Muscle of back (tissue), 13 donors: Measurements from ENCODE around the gene LLPH. TPM values are rescaled to one million over a fixed set of nuclear protein-coding genes. Genes with fewer than 3 reads are reported as not detected.
"Not testable (repeated sequence)": the region's sequence is repeated elsewhere in the genome, so short reads cannot be mapped to it uniquely, and the experiment has no call there.

ENCODE experiments used
- DNase-seq, 3 donors: peaks; one replicate each; pipeline versions ENCODE4 v3.0.0 to v3.0.0-alpha.2; 2013
- long read RNA-seq, 9 donors: transcript quantifications; one replicate each; lab custom pipeline, GENCODE V29; 2026
- polyA plus RNA-seq, 10 donors: library from polyadenylated mRNA; unstranded; fragments of 120-200 nt; gene quantifications; one replicate each; pipeline ENCODE4 v1.2.1, GENCODE V29; 2013; ENCODE audit not compliant: insufficient read length in 10 of 10

Gene LLPH
- polyA plus RNA-seq, result 10 to 100 TPM; 23.6 to 37.7 (median 29.0) TPM
- long read RNA-seq, donor 1, full-length matches to known transcripts, result 17 of 17 reads
- long read RNA-seq, donor 1, partial matches to known transcripts, result 0 of 17 reads
- long read RNA-seq, donor 1, other reads (novel, unspliced or antisense), result 0 of 17 reads
- long read RNA-seq, donor 2, full-length matches to known transcripts, result 16 of 22 reads
- long read RNA-seq, donor 2, partial matches to known transcripts, result 6 of 22 reads
- long read RNA-seq, donor 2, other reads (novel, unspliced or antisense), result 0 of 22 reads
- long read RNA-seq, donor 3, result 0 reads
- long read RNA-seq, donor 4, full-length matches to known transcripts, result 11 of 16 reads
- long read RNA-seq, donor 4, partial matches to known transcripts, result 5 of 16 reads
- long read RNA-seq, donor 4, other reads (novel, unspliced or antisense), result 0 of 16 reads
- long read RNA-seq, donor 5, full-length matches to known transcripts, result 28 of 28 reads
- long read RNA-seq, donor 5, partial matches to known transcripts, result 0 of 28 reads
- long read RNA-seq, donor 5, other reads (novel, unspliced or antisense), result 0 of 28 reads
- long read RNA-seq, donor 6, full-length matches to known transcripts, result 13 of 13 reads
- long read RNA-seq, donor 6, partial matches to known transcripts, result 0 of 13 reads
- long read RNA-seq, donor 6, other reads (novel, unspliced or antisense), result 0 of 13 reads
- long read RNA-seq, donor 7, full-length matches to known transcripts, result 15 of 15 reads
- long read RNA-seq, donor 7, partial matches to known transcripts, result 0 of 15 reads
- long read RNA-seq, donor 7, other reads (novel, unspliced or antisense), result 0 of 15 reads
- long read RNA-seq, donor 8, full-length matches to known transcripts, result 13 of 13 reads
- long read RNA-seq, donor 8, partial matches to known transcripts, result 0 of 13 reads
- long read RNA-seq, donor 8, other reads (novel, unspliced or antisense), result 0 of 13 reads
- long read RNA-seq, donor 9, full-length matches to known transcripts, result 2 of 2 reads
- long read RNA-seq, donor 9, partial matches to known transcripts, result 0 of 2 reads
- long read RNA-seq, donor 9, other reads (novel, unspliced or antisense), result 0 of 2 reads

DNA sequence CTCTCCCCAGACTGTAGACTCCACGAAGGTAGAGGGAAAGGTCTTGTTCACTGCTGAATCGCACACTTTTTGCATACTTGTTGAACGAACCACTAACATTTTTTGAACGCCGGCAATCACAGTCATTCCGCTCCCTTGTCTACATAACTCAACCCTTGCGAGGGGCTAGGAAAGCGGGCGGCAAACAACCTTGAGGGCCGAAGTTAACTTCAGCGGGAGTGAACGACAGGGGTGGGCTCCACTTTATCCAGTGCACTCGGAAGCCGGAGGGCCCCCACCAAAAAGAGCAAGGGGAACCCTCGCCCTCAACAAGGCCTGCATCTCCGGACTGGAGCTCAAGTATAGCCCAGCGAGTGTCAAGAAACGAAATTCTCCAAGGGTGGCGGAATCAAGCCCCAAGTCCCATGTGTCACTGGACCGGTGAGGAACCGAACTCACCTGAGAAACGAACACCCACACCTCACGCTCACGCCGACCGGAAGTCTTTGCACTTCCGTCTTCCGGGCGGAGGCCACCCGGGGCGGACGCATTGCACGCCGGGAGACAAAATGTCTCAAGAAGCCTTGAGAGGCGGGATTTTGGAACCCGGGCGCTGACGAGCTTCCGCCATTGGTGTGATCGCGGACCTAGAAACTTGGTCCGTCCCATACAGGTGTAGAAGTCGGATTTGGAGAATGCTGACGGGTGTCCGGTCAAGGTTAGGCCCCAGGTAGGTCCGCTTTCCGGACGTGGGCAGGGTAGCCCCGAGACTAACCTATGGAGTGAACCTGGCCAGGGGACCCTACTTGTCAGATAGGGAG lies at the start of gene LLPH:
TSS of gene LLPH (minus strand) at position 484 of the 800 bp plus-strand sequence. CDS start 1,644 bp downstream, outside the sequence.
- DNase-seq, result peak; percentile 90 to 96 (median 91)

DNA sequence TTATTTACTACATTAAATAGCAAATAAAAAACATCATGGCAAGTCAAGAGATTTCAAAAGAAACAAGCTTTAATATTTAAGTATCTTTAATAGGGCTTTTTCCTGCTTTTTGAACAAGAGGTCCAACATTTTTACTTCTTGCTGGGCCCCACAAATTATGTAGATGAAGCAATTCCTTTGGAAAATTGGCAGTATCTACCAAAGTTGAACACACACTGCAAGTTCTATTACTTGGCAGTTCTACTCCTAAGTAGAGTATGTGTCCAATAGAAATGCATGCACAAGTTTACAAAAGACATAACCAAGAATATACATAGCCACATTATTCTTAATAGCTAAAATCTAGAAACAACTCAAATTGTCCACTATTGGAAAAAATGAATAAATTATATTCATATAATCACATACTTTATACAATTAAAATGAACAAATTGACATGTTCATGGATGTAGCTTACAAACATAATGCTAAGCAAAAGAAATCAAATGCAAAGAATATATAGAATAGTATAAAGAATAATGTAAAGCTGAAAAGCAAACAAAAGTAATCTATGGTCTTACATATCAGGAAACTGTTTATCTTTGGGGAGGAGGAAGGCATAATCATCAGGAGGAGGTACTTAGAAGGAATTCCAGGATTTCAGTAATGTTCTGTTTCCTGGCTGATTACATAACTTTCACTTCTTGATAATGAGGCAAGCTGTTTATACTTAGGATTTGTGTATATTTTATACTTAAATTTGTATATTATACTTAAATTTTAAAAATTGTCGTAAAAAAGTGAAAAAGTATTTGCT lies 45.8 kb upstream of the LLPH start:
- peak in 1 of 3 donors; percentile 81 for DNase-seq

DNA sequence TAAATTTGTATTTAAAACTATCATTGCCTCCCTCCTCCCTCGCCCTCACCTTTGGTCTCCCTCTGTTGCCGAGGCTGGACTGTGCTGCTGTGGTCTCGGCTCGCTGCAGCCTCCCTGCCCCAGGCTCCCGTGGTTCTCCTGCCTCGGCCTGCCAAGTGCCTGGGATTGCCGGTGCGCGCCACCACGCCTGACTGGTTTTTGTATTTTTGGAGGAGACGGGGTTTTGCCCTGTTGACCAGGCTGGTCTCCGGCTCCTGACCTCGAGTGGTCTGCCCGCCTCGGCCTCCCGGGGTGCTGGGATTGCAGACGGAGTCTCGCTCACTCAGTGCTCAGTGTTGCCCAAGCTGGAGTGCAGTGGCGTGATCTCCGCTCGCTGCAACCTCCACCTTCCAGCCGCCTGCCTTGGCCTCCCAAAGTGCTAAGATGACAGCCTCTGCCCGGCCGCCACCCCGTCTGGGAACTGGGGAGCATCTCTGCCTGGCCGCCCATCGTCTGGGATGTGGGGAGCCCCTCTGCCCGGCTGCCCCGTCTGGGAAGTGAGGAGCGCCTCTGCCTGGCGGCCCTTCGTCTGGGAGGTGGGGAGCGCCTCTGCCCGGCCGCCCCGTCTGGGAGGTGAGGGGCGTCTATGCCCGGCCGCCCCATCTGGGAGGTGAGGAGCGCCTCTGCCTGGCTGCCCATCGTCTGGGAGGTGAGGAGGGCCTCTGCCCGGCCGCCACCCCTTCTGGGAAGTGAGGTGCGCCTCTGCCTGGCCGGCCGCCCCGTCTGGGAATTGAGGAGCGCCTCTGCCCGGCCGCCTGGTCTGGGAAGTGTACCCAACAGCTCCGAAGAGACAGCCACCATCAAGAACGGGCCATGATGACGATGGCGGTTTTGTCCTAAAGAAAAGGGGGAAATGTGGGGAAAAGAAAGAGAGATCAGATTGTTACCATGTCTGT lies 44.1 kb upstream of the LLPH start:
- DNase-seq, result not testable (repeated sequence)

DNA sequence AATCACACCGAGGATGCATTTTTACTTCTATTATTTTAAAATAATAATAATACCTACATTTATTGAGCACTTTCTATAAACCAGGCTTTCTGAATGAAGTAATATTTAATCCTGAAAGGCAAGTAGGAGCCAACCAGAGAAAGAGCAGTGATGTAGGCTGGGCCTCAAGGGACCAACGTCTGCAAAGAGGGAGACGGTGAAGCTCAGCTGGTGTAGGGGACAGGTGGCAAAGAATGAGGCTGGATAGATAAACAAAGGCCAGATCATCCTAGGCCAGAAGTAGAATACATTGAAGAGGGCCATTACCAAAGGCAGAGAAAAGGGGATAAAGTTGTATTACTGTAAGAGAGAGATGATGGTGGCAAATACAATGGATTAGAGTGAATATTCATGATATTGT lies 40.1 kb upstream of the LLPH start:
- DNase-seq, result no peak

DNA sequence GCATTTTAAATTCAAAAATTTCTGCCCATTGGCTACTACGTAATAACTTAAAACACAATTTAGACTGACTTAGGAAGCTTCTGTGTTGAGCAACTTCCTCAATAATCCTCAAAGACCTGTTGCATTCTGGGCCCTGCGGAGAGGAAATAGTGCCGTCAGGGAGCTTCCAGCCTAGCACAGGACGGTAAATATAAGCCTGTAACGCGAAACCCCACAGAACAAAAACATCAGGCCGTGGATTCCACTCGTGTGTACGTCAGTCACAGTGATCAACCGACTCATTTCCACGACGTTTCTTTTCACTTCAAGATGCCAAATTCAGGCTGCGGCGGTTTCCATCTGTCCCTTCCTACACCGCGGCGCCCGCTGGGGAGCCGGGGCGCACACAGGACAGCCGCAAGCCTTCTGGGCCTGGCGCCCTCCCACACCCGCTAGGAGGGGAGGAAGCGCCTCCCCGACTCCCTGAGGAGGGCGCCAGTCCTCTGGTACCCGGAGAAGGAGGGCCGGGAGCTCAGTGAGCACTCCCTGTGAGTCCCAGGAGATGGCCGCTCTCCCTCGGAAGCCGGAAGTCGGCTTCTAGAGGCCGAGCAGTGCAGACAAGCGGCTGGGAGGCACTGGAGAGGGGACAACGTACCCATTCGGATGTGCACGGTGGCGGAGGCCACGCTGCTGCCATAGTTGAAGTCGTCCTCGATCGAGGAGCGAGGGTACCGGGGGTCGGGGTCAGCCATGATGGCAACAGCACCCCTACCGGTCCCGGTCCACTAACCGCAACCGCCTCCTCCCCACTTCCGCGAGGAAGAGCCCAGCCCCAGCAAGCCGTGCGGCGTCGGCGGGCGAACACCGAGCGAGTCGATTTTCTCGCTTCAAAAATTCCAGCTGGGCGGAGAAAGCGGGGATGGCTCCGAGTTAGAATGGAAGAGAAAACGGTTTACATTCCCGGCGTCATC lies 38.9 kb upstream of the LLPH start, which contains the start of gene TMBIM4:
TSS of gene TMBIM4 (minus strand) at position 776 of the 950 bp plus-strand sequence. CDS start at position 731, 45 bp downstream.
- DNase-seq, result peak; percentile 91 to 98 (median 91)

DNA sequence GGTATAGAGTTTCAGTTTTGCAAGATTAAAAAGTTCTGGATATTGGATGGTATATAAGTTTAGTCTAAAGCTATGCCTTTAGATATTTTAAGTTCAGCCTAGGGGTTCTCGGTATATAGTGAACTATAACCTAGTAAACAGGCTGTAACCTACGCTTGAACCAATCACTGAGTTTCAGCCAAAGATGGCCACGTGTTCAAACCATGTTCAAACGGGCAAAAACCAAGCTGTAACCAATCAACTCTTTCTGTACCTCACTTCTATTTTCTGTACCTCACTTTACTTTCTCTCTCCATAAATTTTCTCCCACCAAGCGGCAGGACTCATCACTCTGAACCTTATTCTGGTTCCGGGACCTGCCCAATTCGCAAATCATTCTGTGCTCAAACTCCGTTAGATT lies 37.9 kb upstream of the LLPH start:
- DNase-seq, result no peak

DNA sequence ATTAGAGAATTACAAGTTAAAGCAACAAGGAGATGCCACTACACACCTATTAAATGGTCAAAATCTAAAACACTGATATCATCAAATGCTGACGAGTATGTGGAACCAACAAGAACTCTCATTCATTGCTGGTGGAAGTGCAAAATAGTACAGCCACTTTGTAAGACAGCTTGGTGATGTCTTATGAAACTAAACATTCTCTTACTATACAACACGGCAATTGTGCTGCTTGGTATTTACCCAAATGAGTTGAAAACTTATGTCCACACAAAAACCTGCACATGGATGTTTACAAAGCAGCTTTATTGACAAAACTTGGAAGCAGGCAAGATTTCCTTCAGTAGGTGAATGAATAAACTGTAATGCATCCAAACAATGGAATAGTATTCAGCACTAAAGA lies 36.0 kb upstream of the LLPH start:
- DNase-seq, result no peak

DNA sequence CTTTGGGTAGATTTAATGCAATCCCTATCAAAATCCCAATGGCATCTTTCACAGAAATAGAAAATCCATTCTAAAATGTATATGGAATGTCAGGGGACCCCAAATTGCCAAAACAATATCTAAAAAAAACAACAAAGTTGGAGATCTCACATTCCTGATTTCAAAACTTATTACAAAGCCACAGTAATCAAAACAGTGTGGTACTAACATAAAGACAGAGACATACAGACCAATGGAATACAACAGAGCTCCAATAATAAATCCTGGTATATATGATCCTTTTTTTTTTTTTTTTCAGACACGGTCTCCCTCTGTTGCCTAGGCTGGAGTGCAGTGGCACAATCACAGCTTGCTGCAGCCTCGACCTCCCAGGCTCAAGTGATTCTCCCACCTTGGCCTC lies 34.6 kb upstream of the LLPH start:
- DNase-seq, result no peak

DNA sequence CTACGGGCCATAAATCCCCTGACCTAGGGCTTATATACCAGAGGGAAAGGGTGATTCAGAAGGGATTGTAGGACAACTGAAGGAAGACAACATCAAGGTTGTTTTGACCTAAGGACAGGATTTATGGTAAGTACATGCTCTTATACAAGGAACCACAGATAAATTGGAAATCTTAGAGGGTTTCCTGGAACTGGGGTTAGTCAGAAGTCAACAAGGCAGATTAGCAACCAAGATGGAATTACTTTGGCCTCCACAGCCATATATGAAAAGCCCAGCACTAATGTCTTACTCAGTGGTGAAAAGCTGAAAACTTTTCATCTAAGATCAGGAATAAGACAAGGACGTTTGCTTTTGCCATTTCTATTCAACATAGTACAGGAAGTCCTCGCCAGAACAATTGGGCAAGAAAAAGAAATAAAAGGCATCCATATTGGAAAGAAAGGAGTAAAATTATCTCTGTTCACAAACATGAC lies 33.8 kb upstream of the LLPH start:
- no peak for DNase-seq

DNA sequence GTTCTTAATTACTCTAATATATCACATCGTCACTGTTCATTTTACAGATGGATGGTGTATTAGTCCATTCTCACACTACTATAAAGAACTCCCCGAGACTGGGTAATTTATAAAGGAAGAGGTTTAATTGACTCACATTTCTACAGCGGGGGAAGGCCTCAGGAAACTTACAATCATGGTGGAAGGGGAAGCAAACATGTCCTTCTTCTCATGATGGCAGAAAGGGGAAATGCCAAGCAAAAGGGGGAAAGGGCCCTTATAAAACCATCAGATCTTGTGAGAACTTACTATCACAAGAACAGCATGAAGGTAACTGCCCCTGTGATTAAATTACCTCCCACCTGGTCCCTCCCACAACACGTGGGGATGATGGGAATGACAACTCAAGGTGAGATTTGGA lies 32.7 kb upstream of the LLPH start:
- no peak for DNase-seq

DNA sequence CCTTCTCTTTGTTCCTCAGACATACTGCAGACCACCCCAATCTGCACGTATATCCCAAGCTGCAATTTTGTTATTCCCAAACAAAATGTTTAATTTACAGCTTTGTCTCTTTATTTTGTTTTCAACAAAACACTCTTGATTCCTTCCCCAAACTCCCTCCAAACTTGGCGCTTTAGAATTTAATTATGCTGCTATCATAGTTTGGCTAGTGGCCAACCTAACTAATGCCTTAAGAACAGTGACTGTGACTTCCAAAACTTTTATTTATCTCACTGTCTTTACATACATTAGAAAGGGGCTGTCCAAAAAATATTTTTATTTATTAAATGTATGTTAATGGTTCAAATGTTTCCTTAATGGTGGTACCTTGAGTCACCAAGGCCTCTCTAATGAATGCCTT lies 32.2 kb upstream of the LLPH start:
- DNase-seq, result no peak

DNA sequence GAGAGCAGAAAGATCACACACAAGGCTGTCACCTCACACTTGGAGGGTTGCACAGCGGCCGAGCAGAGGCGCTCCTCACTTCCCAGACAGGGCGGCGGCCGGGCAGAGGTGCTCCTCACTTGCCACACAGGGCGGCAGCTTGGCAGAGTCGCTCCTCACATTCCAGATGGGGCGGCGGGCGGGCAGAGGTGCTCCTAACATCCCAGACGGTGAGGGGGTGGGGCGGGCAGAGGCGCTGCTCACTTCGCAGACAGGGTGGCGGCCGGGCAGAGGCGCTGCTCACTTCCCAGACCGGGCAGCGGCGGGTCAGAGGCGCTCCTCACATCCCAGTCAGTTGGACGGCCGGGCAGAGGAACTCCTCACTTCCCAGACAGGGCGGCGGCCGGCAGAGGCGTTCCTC lies 30.2 kb upstream of the LLPH start:
- DNase-seq, result no peak

DNA sequence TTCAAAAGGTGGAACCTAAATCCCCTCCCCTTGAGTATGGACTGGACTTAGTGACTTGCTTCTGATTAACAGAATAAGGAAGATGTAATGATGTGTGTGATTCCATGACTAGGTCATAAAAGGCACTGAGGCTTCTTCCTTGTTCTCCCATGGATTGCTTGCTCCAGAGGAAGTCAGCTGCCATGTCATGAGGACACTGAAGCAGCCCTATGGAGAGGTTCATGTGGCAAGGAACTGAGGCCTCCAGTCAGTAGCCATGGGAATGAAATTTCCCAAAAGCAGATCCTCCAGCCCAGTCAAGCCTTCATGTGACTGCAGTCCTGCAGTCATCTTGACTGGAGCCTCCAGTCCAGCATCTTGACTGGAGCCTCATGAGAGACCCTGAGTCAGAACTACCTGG lies 28.6 kb upstream of the LLPH start:
- DNase-seq, result no peak

DNA sequence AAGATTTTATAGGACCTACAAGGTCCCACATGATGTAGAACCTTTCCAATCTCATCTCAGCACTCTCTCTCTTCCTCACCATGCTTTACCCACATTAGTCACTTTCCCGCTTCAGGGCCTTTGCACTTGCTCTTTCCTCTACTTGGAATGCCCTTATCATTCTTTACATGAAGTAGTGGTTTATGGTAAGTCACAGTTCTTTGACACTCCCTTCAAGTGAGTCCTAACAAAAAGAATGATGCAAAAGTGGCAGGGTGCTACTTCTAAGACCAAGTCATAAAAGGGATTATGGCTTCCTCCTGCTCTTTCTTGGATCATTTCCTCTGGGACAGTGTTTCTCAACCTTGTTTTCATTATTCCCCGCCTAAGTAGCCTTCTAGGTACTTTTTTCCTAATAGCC lies 26.1 kb upstream of the LLPH start:
- no peak for DNase-seq

DNA sequence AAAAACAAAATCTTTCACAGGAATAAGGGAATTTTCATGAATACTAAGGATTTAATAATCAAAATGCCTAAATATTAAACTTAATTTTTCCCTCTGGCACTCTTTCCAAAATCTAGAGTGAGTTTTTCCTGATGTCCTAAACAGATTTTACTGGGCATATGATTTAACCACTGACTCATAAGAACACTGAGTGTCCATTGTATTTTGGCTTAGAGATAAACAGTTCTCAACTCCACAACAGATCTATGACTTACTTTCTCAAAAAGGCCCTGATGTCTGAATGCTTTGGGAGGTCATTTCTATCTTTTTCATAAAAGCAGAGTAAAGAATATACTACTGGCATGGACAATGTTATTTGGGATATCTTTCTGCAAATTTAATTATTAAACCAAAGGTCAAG lies 24.2 kb upstream of the LLPH start:
- DNase-seq, result no peak

DNA sequence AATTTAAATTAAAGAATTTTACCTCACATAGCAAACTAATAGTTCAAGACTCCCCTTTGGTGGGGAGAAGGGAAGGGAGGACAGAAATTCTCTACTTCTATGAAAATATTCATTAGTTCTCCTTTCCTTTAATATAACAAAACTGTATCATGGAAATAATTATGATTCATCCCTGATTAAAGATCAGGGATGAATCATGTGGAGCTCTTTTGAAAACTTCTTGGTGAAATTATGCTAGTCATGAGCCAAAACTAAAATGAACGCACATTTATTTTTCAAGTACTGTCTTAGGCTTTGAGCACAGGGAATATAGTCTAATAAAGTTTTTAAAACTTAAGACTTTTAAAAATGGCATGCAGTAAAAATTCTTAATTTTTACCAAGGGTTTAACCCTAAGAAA lies 22.2 kb upstream of the LLPH start:
- no peak for DNase-seq

DNA sequence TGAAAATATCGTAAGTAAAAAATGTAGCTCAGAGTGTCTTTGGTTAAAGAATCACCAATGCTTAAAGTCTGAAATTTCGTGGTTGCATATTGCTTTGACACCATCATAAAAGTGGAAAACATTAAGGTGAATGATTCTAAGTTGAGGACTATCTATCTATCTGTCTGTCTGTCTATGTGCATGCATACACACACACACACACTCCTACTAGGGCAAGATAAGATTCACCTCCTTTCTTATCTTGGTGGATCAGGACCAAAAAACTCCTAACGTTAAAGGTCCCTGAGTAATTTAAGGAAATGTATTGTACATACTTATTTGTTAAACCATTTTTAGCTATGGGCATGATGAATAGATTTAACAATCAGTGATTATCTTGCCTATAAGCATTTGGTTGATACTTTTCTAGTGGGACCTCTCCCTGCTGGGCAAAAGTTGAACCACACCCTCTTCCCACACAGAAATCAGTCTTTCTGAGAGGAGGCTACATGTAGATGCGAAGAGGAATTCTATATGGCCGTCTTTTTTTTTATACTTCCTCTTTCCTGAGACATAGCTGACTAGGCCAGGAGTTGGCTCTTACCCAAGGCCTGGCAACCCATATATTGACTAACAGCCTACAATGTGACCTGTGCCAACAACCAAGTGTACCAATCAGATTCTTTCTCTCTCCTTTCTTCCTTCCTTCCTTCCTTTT lies 19.3 kb upstream of the LLPH start:
- no peak for DNase-seq
